ENCODE data around the gene CCDC60. TPM values are rescaled to one million over a fixed set of nuclear protein-coding genes. Genes with fewer than 3 reads are reported as not detected.

The CCDC60 gene
- polyA plus RNA-seq, 3 donors, result not detected

DNA sequence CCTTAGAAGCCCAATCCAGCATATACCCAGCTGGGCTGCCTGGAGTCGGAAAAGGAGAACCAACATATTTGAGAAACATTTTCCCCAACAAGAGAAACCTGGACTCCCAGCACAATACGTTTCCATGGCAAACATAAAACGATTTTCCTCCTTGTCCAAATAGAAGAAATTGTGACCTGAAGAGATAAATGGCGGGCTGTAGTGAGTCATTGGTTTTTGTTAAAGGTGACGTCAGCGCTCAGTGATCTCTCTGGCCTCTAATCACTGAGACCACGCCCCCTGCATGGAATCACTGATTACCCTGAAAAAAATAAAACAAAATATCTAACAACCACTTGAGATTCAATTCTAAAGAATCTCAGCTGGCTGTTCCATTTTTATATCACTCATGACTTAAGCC lies 6.0 kb downstream of the CCDC60 start:
- Histone ChIP-seq H3K4me1 (ENCODE audit: control insufficient read depth in 1 of 2, insufficient read depth in 2 of 2, low read length in 2 of 2) (no peaks in the 10 kb centered on the region), H3K79me2 (ENCODE audit: insufficient read depth, low read length) (no peaks in the 10 kb centered on the region), H3K36me3 (replicated peaks in 1 of 2; ENCODE audit: control insufficient read depth in 1 of 2, insufficient read depth in 2 of 2, low read length in 2 of 2) (no peaks in the 10 kb centered on the region), H3K27me3 (ENCODE audit: control insufficient read depth in 2 of 2, insufficient read depth in 2 of 2, low read length in 2 of 2) (no peaks in the 10 kb centered on the region), H4K20me1 (ENCODE audit: insufficient read depth, low read length) (no peaks in the 10 kb centered on the region), H3K27ac (ENCODE audit: low read depth in 1 of 2, low read length in 2 of 2) (no peak overlapping the region), H3K9me3 (replicated peaks in 1 of 2; ENCODE audit: control insufficient read depth in 1 of 2, insufficient read depth in 1 of 2, low read length in 2 of 2) (peaks cover 2 to 4% of the 10 kb centered on the region in 2 donors), H3K4me2 (replicated peaks; ENCODE audit: extremely low read depth, low read length, poor library complexity, severe bottlenecking) (no peak overlapping the region), H3K4me3 (replicated peaks in 1 of 3; ENCODE audit: low read depth in 2 of 3, low read length in 3 of 3) (no peak overlapping the region), H2AFZ (ENCODE audit: insufficient read depth, low read depth, low read length, poor library complexity, severe bottlenecking) (no peak overlapping the region), H3K9ac (ENCODE audit: insufficient read depth, low read length, poor library complexity, severe bottlenecking) (no peak overlapping the region)
- intact Hi-C loops (cut with micrococcal nuclease), result no loop called here
- H3K36me3 Mint-ChIP-seq, result no peaks in the 10 kb centered on the region
- H3K9me3 Mint-ChIP-seq, result peaks cover 0 to 7% (median 4%) of the 10 kb centered on the region in 7 donors
- no peaks in the 10 kb centered on the region for H3K4me1 Mint-ChIP-seq
- no peak overlapping the region for H3K27ac Mint-ChIP-seq
- peaks cover 3 to 8% (median 3%) of the 10 kb centered on the region in 3 donors for H3K27me3 Mint-ChIP-seq (ENCODE audit: low read depth in 3 of 3)
- TF ChIP-seq, protein P1, sequence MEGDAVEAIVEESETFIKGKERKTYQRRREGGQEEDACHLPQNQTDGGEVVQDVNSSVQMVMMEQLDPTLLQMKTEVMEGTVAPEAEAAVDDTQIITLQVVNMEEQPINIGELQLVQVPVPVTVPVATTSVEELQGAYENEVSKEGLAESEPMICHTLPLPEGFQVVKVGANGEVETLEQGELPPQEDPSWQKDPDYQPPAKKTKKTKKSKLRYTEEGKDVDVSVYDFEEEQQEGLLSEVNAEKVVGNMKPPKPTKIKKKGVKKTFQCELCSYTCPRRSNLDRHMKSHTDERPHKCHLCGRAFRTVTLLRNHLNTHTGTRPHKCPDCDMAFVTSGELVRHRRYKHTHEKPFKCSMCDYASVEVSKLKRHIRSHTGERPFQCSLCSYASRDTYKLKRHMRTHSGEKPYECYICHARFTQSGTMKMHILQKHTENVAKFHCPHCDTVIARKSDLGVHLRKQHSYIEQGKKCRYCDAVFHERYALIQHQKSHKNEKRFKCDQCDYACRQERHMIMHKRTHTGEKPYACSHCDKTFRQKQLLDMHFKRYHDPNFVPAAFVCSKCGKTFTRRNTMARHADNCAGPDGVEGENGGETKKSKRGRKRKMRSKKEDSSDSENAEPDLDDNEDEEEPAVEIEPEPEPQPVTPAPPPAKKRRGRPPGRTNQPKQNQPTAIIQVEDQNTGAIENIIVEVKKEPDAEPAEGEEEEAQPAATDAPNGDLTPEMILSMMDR (IDR thresholded peaks at IDR 0.05), result no peak
- WGBS (ENCODE audit: insufficient coverage), result no CpG with 5 or more reads among the region's 7 CpGs
- DNase-seq, result no peak
- H3K4me3 Mint-ChIP-seq, result no peak overlapping the region

DNA sequence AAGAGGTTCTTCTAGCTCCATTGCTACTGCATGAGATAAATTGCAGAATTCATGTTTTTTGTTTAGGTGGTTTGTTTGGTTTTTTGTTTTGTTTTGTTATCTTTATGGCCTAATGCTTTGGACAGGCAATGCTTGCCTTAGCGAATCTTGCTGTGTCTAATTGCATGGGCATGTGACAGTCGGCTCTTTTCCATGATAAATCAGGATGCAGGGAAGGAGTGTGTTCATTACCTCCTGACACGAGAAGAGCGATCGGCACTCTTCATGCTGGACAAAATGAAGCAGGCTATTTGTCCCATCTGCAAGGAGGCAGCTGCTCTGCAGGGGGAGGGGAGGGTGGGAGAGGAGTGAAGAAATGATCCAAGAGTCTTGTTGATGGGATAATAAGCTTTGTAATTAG lies 6.5 kb downstream of the CCDC60 start:
- Mint-ChIP-seq H3K27ac (no peak overlapping the region), H3K36me3 (no peaks in the 10 kb centered on the region), H3K4me3 (no peak overlapping the region), H3K27me3 (ENCODE audit: low read depth in 3 of 3) (peaks cover 3 to 8% (median 3%) of the 10 kb centered on the region in 3 donors), H3K4me1 (no peaks in the 10 kb centered on the region), H3K9me3 (peaks cover 0 to 7% (median 3%) of the 10 kb centered on the region in 7 donors)
- Histone ChIP-seq H3K9ac (ENCODE audit: insufficient read depth, low read length, poor library complexity, severe bottlenecking) (no peak overlapping the region), H3K36me3 (replicated peaks in 1 of 2; ENCODE audit: control insufficient read depth in 1 of 2, insufficient read depth in 2 of 2, low read length in 2 of 2) (no peaks in the 10 kb centered on the region), H4K20me1 (ENCODE audit: insufficient read depth, low read length) (no peaks in the 10 kb centered on the region), H3K27me3 (ENCODE audit: control insufficient read depth in 2 of 2, insufficient read depth in 2 of 2, low read length in 2 of 2) (no peaks in the 10 kb centered on the region), H3K79me2 (ENCODE audit: insufficient read depth, low read length) (no peaks in the 10 kb centered on the region), H3K4me2 (replicated peaks; ENCODE audit: extremely low read depth, low read length, poor library complexity, severe bottlenecking) (no peak overlapping the region), H3K4me3 (replicated peaks in 1 of 3; ENCODE audit: low read depth in 2 of 3, low read length in 3 of 3) (no peak overlapping the region), H2AFZ (ENCODE audit: insufficient read depth, low read depth, low read length, poor library complexity, severe bottlenecking) (no peak overlapping the region), H3K27ac (ENCODE audit: low read depth in 1 of 2, low read length in 2 of 2) (no peak overlapping the region), H3K9me3 (replicated peaks in 1 of 2; ENCODE audit: control insufficient read depth in 1 of 2, insufficient read depth in 1 of 2, low read length in 2 of 2) (peaks cover 2 to 4% of the 10 kb centered on the region in 2 donors), H3K4me1 (ENCODE audit: control insufficient read depth in 1 of 2, insufficient read depth in 2 of 2, low read length in 2 of 2) (no peaks in the 10 kb centered on the region)
- intact Hi-C loops (cut with micrococcal nuclease), result no loop called here
- TF ChIP-seq, protein P1 (IDR thresholded peaks at IDR 0.05), result no peak
- no peak for DNase-seq
- WGBS (ENCODE audit: insufficient coverage), result 86% methylated on average over 5 of the region's 5 CpGs

Measured in CD14-positive monocyte (primary cell).